ENCODE results near the gene ADAMTS17.

GRCh38 chr15:100255644-100256043 lies 86.1 kb downstream of the ADAMTS17 start:
- TF ChIP-seq CTCF (IDR thresholded peaks at IDR 0.05; ENCODE audit: low read depth, low read length) (no peak), EZH2phosphoT487 (IDR thresholded peaks at IDR 0.05; ENCODE audit: low read depth) (no peak)

Measured in OCI-LY3 (cell line).